Globus pallidus (tissue), 1 donor: Measurements from ENCODE around the gene ITGA5.

Experiments
- DNase-seq: peaks from one replicate; pipeline ENCODE4 v3.0.0-alpha.2; 2015; ENCODE audit warnings: low spot score

Gene ITGA5

DNA sequence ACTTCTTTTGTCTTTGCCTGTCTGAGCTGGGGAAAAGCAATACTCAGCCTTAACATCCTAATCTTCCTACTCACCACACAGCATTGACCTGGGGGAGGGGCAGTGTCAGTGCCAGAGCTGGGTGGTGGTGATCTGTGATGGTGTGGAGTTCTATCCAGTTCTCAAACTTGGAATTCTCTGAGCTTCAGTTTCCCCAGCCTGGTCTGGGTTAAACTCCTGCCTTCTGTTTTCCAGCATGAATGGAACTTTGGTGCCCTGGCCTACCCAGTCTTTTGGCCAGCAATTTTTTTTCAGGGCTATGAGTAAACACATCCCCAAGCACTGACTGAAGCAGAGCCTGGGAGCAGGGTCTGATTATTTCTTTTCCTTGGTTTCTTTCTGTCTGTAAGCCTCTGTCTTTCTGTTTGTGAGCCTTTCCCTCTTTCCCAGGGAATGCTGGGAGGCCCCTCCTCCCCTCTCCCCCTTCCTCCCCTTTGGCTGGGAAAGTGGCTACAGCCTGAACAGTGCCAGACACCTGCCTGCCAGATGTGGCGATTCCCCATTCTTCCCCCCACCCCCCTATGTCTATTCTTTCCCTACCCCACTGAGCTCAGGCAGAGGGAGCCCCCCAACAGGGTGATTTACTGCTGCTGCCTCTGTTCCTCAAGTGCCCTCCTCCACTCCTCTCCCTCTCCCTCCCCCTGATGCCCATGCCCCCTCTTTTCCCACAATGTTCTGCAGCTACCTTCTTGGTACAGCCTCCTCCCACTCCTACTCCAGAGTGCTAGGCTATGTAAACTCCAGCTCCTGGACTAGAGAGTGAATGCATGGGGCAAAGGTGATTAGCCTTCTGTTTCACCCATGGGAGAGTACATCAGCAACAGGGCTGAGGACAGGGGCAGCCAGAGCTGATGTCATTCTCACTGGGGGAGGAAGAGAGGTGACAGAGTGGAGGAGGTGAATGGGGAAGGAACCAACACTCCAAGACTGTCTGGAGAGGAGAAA, 65.9 kb downstream of the ITGA5 start:
- DNase-seq, result peak; percentile 67

DNA sequence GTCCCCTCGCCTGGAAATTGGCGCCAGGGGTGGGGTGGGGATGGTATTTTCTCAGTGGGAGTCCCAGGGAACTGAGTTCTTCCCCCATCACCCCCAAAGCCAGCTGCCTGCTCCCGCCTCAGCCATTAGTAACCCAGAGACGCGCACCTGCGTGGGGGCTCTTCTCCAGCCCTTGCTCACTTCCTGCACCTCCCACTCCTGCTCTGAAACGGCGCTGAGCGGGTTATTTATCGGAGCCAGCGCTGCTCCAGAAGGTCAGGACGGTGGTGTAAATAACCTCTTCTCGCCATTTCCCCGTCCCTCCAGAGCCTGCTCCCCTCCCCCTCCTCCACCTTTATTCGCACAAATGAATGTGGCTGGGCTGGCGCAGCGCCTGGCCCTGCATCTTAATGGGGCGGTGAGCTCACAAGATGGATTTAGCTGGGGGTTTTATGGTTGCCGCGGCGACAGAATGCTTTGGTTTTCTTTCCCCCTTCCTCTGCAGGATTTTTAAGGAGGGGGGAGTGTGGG, 67.0 kb downstream of the ITGA5 start:
- peak; percentile 77 for DNase-seq

DNA sequence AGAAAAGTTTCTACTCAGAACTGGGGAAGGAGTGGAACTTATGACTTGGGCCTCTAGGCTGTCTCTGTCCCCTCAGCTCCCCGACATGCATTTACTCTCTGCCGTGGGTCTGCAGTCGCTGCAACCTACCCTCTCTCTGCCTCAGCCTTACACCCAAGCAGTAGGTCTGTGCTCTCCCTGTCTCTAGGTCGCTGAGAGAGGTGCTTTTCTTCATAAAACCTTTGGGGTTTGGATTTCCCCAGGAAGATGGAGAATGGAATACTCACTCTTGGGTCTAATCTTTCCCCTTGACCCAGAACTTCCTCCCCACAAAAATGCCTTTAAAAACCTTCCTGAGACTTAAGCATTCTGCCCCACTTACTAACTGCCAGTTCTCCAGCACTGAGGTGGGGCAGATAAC, 67.7 kb downstream of the ITGA5 start:
- no peak for DNase-seq

DNA sequence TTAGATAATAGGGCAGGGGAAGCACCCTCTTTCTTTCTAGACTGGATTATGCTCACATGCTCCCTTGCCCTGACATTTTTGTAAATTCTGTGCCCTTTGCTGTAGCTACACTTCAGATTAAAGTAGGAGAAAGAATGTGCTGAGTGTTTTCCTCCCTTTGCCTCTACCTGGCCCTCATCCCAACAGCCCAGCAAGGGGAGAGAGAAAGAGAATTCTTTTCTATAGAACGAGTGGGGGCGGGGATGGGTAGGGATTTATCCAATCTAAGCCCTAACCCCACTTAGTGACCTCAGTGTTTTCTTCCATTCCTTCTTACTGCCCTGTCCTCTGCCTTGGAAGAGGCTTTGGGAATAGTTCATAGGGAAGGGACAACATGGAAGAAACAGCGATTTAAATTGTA, 68.3 kb downstream of the ITGA5 start:
- no peak for DNase-seq

DNA sequence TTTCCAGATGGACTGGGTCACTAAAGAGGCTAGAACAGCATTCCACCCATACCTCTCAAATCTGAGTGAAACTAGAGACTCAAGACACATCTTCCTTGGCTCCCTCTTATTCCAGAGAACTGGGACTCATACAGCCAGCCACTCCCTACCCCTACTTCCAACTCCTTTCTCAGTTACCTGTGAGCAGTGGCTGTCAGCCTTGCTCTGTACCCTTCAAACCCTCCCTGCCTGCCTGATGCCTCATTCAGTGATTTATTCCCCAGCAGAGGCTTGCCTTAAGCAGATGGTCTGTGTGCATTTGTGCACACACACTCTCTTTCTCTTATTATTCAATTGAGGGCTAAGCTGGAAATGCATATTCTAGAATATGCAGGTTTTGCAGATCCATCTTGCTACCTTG, 69.4 kb downstream of the ITGA5 start:
- DNase-seq, result no peak

DNA sequence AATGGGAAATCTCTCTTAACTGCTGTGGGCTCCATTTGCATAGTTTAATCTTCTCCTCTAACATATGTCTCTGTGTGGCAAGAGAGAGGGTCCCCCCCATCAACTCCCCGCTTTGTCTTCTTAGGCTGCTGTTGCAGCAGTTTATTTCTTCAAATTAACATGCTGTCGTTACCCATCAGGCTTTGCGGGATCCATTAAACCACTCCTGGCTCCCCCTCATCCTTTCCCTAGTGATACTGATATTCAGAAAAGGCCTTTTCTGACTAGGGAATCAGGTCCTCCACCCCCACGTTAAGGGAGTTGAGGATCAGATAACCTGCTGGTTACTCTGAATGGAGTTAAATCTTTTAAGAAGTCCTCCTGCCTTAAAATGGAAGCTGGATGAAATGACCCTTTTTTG, 70.0 kb downstream of the ITGA5 start:
- no peak for DNase-seq
